IMR-90 (cell line): ENCODE measurements around the gene RIOK1.

Experiments used
- BHLHE40 ChIP-seq: fragments of 150-350 bp; IDR thresholded peaks from 2 replicates; pipeline ENCODE4 v1.6.1; 2016; ENCODE audit warnings: mild to moderate bottlenecking, low read depth, low read length
- CEBPB ChIP-seq: IDR thresholded peaks from 2 replicates; pipeline ENCODE4 v1.6.1; 2012; ENCODE audit warnings: low read depth, low read length, improper control_type of control experiment
- CTCF ChIP-seq: conservative IDR thresholded peaks from 2 replicates; pipeline ENCODE4 v1.5.1; 2012; ENCODE audit warnings: mild to moderate bottlenecking, low read depth, low read length, improper control_type of control experiment
- ELK1 ChIP-seq: fragments of 150-350 bp; IDR thresholded peaks from 2 replicates; pipeline ENCODE4 v1.6.1; 2016; ENCODE audit warnings: low read depth, mild to moderate bottlenecking, low read length, moderate library complexity, borderline replicate concordance
- POLR2A ChIP-seq: IDR thresholded peaks from 2 replicates; pipeline ENCODE4 v1.6.1; 2012; ENCODE audit warnings: mild to moderate bottlenecking, low read depth, low read length
- RAD21 ChIP-seq: IDR thresholded peaks from 2 replicates; pipeline ENCODE4 v1.6.1; 2012; ENCODE audit warnings: low read length, improper control_type of control experiment
- RFX5 ChIP-seq: IDR thresholded peaks from 2 replicates; pipeline ENCODE4 v1.8.0; 2012; ENCODE audit warnings: low read depth, mild to moderate bottlenecking, low read length, moderate library complexity
- SMC3 ChIP-seq: fragments of 150-350 bp; IDR thresholded peaks from 2 replicates; pipeline ENCODE4 v1.6.1; 2016; ENCODE audit warnings: low read depth, mild to moderate bottlenecking, antibody characterized with exemption, low read length, moderate library complexity
- USF2 ChIP-seq: fragments of 150-350 bp; IDR thresholded peaks from 2 replicates; pipeline ENCODE4 v1.6.1; 2017; ENCODE audit warnings: mild to moderate bottlenecking, antibody characterized with exemption, low read length, low read depth

GRCh38 chr6:7417684-7418083 lies 28.1 kb downstream of the RIOK1 start:
- TF ChIP-seq CTCF = no peak
- TF ChIP-seq RAD21 = no peak
- no peak for TF ChIP-seq POLR2A
- no peak for TF ChIP-seq ELK1
- TF ChIP-seq BHLHE40 = no peak
- TF ChIP-seq SMC3 = no peak
- no peak for TF ChIP-seq USF2
- TF ChIP-seq RFX5 = no peak
- no peak for TF ChIP-seq CEBPB
